Esophagus muscularis mucosa (tissue), 4 donors: Measurements from ENCODE around the gene ECSIT. TPM values are rescaled to one million over a fixed set of nuclear protein-coding genes. Genes with fewer than 3 reads are reported as not detected.
"Not testable (repeated sequence)": the region's sequence is repeated elsewhere in the genome, so short reads cannot be mapped to it uniquely, and the experiment has no call there.

Experiments
- DNase-seq: peaks from one replicate; pipeline ENCODE4 v3.0.0-alpha.2; 2017; ENCODE audit errors: extremely low spot score
- H3K27ac ChIP-seq, 4 donors: fragments of 200-600 bp; sonication (generic); replicated peaks in 1 of 4; 1 replicate in 3 of 4; 2 replicates in 1 of 4; pipeline ENCODE4 v1.5.1; 2016 to 2019; ENCODE audit warnings: mild to moderate bottlenecking in 1 of 4
- H3K27me3 ChIP-seq, 4 donors: fragments of 200-600 bp; sonication (generic); one replicate each; pipeline versions ENCODE4 v1.5.1 to v1.6.0; 2016 to 2019
- H3K36me3 ChIP-seq, 4 donors: fragments of 200-600 bp; sonication (generic); one replicate each; pipeline ENCODE4 v1.5.1; 2016 to 2019
- H3K4me1 ChIP-seq, 4 donors: fragments of 200-600 bp; sonication (generic); one replicate each; pipeline ENCODE4 v1.5.1; 2016 to 2019
- H3K4me3 ChIP-seq, 4 donors: fragments of 200-600 bp; sonication (generic); 1 replicate in 2 of 4; 2 replicates in 2 of 4; pipeline ENCODE4 v1.5.1; 2016 to 2019; ENCODE audit warnings: mild to moderate bottlenecking in 4 of 4, moderate library complexity in 1 of 4
- H3K9me3 ChIP-seq, 4 donors: fragments of 200-600 bp; sonication (generic); 1 replicate in 3 of 4; 2 replicates in 1 of 4; pipeline ENCODE4 v1.5.1; 2016 to 2019
- CTCF ChIP-seq, 3 experiments: fragments of 200-600 bp in 2 of 3; fragments of 450-650 bp in 1 of 3; sonication (generic) in 2 of 3; IDR thresholded peaks; one replicate each; pipeline ENCODE4 v1.5.1; 2017 to 2019; ENCODE audit warnings: antibody characterized with exemption in 3 of 3, mild to moderate bottlenecking in 2 of 3, moderate library complexity in 1 of 3
- EP300 ChIP-seq: sonication (generic); formaldehyde crosslinking; IDR thresholded peaks from one replicate; pipeline ENCODE4 v1.6.1; 2017; ENCODE audit warnings: antibody characterized with exemption
- POLR2A ChIP-seq: fragments of 450-650 bp; IDR thresholded peaks from one replicate; pipeline ENCODE4 v1.6.1; 2017; ENCODE audit warnings: antibody characterized with exemption, moderate library complexity, mild to moderate bottlenecking, low read depth
- POLR2AphosphoS5 ChIP-seq, 2 donors: sonication (generic); formaldehyde crosslinking; IDR thresholded peaks; one replicate each; pipeline ENCODE4 v1.6.1; 2017; ENCODE audit warnings: antibody characterized with exemption in 2 of 2
- WGBS: methylation state at CpG from one replicate; pipeline ENCODE4 v1.1.5; 2018; 5-methylcytosine and 5-hydroxymethylcytosine counted together
- intact Hi-C: fragments of 100-400 bp; cut with DNase I; formaldehyde crosslinking; loops from one replicate; pipeline ENCODE4 v1.15.1; 2023
- total RNA-seq, 4 donors: library from RNA; depleted of rRNA; stranded (reverse); fragments of >200 nt; gene quantifications; one replicate each; pipeline versions ENCODE4 v1.1.0 to v1.2.1, GENCODE V29; 2016

The ECSIT gene
- total RNA-seq, 4 donors from 2014 or later = 72.7 to 97.5 (median 81.8) TPM

GRCh38 chr19:11460207-11460606 lies 68.7 kb downstream of the ECSIT start:
- H3K9me3 ChIP-seq = no peaks in the 10 kb centered on the region
- no peak overlapping the region for H3K27ac ChIP-seq
- whole genome bisulfite sequencing = 63% methylated on average over 4 of the region's 4 CpGs
- peaks cover 0 to 33% (median 0%) of the 10 kb centered on the region in 4 donors for H3K27me3 ChIP-seq
- no peaks in the 10 kb centered on the region for H3K36me3 ChIP-seq
- no peak for DNase-seq
- intact Hi-C loops = no loop called here
- TF ChIP-seq POLR2AphosphoS5 (IDR thresholded peaks at IDR 0.05) = no peak
- TF ChIP-seq POLR2A = no peak
- no peak for TF ChIP-seq CTCF (IDR thresholded peaks at IDR 0.05)
- TF ChIP-seq EP300 = no peak
- H3K4me1 ChIP-seq = no peaks in the 10 kb centered on the region
- no peak overlapping the region for H3K4me3 ChIP-seq

GRCh38 chr19:11458912-11459311 lies 70.0 kb downstream of the ECSIT start:
- H3K27me3 ChIP-seq = peaks cover 0 to 36% (median 0%) of the 10 kb centered on the region in 4 donors
- DNase-seq, H3K4me1 ChIP-seq, H3K36me3 ChIP-seq, H3K27ac ChIP-seq, intact Hi-C loops, H3K9me3 ChIP-seq, H3K4me3 ChIP-seq: not testable (repeated sequence)
- 75% methylated on average over 11 of the region's 11 CpGs for WGBS

GRCh38 chr19:11458236-11458900 lies 70.6 kb downstream of the ECSIT start:
- no peak overlapping the region for H3K27ac ChIP-seq
- no peaks in the 10 kb centered on the region for H3K4me1 ChIP-seq
- no peak overlapping the region for H3K4me3 ChIP-seq
- H3K9me3 ChIP-seq = no peaks in the 10 kb centered on the region
- H3K27me3 ChIP-seq = peaks cover 0 to 41% (median 0%) of the 10 kb centered on the region in 4 donors
- DNase-seq = no peak
- intact Hi-C loops = no loop called here
- WGBS = 88% methylated on average over 19 of the region's 19 CpGs
- no peaks in the 10 kb centered on the region for H3K36me3 ChIP-seq
- TF ChIP-seq POLR2A (no peak), EP300 (no peak), POLR2AphosphoS5 (IDR thresholded peaks at IDR 0.05) (no peak)

- Histone ChIP-seq H3K27ac (no peak overlapping the region), H3K9me3 (no peaks in the 10 kb centered on the region), H3K4me3 (no peak overlapping the region), H3K36me3 (no peaks in the 10 kb centered on the region), H3K27me3 (peaks cover 0 to 46% (median 0%) of the 10 kb centered on the region in 4 donors), H3K4me1 (no peaks in the 10 kb centered on the region)
- WGBS = 84% methylated on average over 17 of the region's 20 CpGs
- TF ChIP-seq EP300 (no peak), CTCF (IDR thresholded peaks at IDR 0.05) (no peak), POLR2A (no peak), POLR2AphosphoS5 (IDR thresholded peaks at IDR 0.05) (no peak)
- DNase-seq = no peak
- intact Hi-C loops = no loop called here
Observed at GRCh38 chr19:11457831-11458230, 71.1 kb downstream of the ECSIT start.

- no peak overlapping the region for H3K27ac ChIP-seq
- no peak for TF ChIP-seq CTCF (IDR thresholded peaks at IDR 0.05)
- TF ChIP-seq EP300 = no peak
- no peak for TF ChIP-seq POLR2A
- no peak for TF ChIP-seq POLR2AphosphoS5 (IDR thresholded peaks at IDR 0.05)
- H3K4me3 ChIP-seq = no peak overlapping the region
- peaks cover 0 to 51% (median 0%) of the 10 kb centered on the region in 4 donors for H3K27me3 ChIP-seq
- intact Hi-C loops = no loop called here
- H3K36me3 ChIP-seq = no peaks in the 10 kb centered on the region
- no peaks in the 10 kb centered on the region for H3K9me3 ChIP-seq
- DNase-seq = no peak
- 24% methylated on average over 5 of the region's 18 CpGs for WGBS
- no peaks in the 10 kb centered on the region for H3K4me1 ChIP-seq
Observed at GRCh38 chr19:11457115-11457514, 71.8 kb downstream of the ECSIT start.

- peaks cover 0 to 54% (median 0%) of the 10 kb centered on the region in 4 donors for H3K27me3 ChIP-seq
- no peak overlapping the region for H3K27ac ChIP-seq
- no peaks in the 10 kb centered on the region for H3K36me3 ChIP-seq
- no peak for DNase-seq
- TF ChIP-seq EP300 (no peak), POLR2AphosphoS5 (IDR thresholded peaks at IDR 0.05) (no peak), POLR2A (no peak), CTCF (IDR thresholded peaks at IDR 0.05) (no peak)
- intact Hi-C loops = no loop called here
- WGBS = 95% methylated on average over 7 of the region's 7 CpGs
- peaks cover 0 to 3% (median 0%) of the 10 kb centered on the region in 4 donors for H3K4me1 ChIP-seq
- H3K9me3 ChIP-seq = no peaks in the 10 kb centered on the region
- H3K4me3 ChIP-seq = no peak overlapping the region
Observed at GRCh38 chr19:11456659-11457058, 72.3 kb downstream of the ECSIT start.
